ES-I3 (cell line): ENCODE data around the gene SS18.

Experiments used
- H3K36me3 ChIP-seq: 2 replicates; pipeline ENCODE4 v1.6.1; 2013; ENCODE audit warnings: mild to moderate bottlenecking, low read length, control low read depth, moderate library complexity; ENCODE audit not compliant: insufficient read depth
- H3K4me1 ChIP-seq: 2 replicates; pipeline ENCODE4 v1.6.1; 2013; ENCODE audit warnings: mild to moderate bottlenecking, control low read depth, low read length; ENCODE audit not compliant: insufficient read depth
- H3K9ac ChIP-seq: 2 replicates; pipeline ENCODE4 v1.6.1; 2013; ENCODE audit warnings: low read depth, mild to moderate bottlenecking, low read length, moderate library complexity
- H3K9me3 ChIP-seq: 2 replicates; pipeline ENCODE4 v1.6.1; 2013; ENCODE audit warnings: mild to moderate bottlenecking, low read length, moderate library complexity; ENCODE audit not compliant: control insufficient read depth, insufficient read depth

The SS18 gene

DNA sequence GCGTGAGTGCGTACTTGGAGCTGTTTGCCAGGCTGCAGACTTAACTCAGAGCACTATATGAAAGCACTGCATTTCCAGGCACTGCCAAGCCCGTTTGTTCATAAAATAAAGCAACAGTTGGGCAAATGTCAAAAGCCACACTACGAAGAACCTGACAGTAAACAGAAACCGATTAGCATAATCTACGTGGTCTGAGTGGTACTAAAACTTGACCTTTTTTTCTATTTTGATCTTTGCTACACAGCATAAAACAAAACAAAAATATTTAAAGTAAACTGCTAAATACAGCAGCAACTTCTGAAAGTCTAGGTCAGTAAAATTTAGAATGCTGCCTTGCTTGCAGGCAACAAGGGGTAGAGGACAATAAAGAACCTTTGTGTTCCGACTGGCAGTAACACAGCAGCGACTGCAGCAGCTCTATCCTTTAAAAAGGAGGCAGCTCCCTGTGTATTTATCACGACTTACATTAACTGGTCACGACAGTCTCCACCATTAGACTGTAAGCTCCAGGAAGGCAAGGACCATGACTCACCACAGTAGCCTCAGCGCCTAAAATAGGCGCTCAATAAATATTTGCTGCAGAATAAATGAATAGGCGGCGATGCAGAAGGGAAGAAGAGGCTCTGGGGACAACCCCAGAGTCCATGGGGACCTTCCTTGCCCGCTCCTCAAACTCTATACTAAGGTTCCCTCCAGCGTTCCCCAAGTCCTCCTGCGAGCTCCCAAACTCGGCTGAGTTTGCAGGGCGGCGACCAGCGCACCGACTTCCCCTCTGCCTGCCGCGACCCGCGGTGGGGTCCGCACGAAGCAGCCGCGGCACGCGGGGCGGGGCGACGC, 902 bp downstream of the SS18 start:
- Histone ChIP-seq H3K4me1 (no peaks in the 10 kb centered on the region), H3K36me3 (peaks cover 4% of the 10 kb centered on the region; the same call in 1 of the 2 replicates), H3K9me3 (no peaks in the 10 kb centered on the region), H3K9ac (peak overlapping the region; percentile 94)

DNA sequence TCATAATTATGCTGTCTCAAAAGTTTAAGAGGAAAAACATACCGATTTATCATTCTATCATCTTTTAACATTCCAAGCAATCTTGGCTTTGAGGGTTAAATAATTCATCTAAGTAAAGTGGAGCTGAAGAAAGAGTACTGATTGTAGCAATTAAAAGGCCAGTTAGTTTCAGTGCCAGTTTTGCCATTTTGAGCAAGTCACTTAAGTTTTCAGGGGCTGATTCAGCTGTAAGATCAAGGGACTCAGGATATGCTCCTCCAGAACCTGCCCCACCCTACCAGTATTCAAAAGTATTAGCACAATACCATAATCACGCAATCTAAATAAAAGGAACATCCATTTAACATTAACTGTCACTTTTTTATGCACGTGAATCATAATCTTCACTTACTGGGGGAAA, 1.9 kb downstream of the SS18 start:
- Histone ChIP-seq H3K36me3 (peaks cover 4% of the 10 kb centered on the region; the same call in 1 of the 2 replicates), H3K9ac (no peak overlapping the region; the same call in 1 of the 2 replicates)

DNA sequence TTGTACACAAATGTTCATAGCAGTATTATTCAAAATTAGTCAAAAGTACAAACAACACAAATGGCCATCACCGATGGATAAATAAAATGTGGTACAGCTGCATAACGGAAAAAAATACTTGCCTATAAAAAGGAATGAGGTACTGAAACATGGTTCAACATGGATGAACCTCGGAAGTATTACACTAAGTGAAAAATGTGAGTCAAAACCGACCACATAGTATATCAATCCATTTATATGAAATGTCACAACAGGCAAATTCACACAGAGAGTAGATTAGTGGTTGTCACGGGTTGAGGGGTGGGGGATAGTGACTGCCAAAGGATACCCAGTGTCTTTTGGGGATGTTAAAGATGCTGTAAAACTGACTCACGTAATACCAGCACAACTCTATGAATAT, 3.5 kb downstream of the SS18 start:
- peaks cover 4% of the 10 kb centered on the region; the same call in 1 of the 2 replicates for H3K36me3 ChIP-seq
- no peaks in the 10 kb centered on the region for H3K4me1 ChIP-seq
- H3K9ac ChIP-seq, result no peak overlapping the region
- no peaks in the 10 kb centered on the region for H3K9me3 ChIP-seq

More for the DNA sequence above, 1.9 kb downstream of the SS18 start:
- H3K9me3 ChIP-seq, result no peaks in the 10 kb centered on the region
- no peaks in the 10 kb centered on the region for H3K4me1 ChIP-seq

DNA sequence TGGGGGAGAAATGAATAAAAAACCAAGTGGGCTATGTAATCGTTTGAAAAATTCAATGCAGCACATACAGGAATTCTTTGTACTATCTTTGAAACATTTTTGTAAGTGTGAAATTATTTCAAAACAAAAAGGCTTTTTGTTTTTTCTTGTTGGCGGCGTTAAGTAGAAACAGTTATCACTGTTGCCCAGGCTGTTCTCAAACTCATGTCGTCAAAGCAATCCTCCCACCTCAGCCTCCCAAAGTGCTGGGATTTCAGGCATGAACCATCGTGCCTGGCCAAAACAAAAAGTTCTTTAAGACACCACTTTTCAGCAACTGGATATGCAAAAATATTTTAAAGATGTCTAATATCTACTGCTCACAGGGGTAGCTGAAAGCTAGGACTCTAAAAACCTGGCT, 5.4 kb downstream of the SS18 start:
- no peak overlapping the region for H3K9ac ChIP-seq
- H3K36me3 ChIP-seq, result peaks cover 4% of the 10 kb centered on the region; the same call in 1 of the 2 replicates
- H3K9me3 ChIP-seq, result no peaks in the 10 kb centered on the region
- no peaks in the 10 kb centered on the region for H3K4me1 ChIP-seq

DNA sequence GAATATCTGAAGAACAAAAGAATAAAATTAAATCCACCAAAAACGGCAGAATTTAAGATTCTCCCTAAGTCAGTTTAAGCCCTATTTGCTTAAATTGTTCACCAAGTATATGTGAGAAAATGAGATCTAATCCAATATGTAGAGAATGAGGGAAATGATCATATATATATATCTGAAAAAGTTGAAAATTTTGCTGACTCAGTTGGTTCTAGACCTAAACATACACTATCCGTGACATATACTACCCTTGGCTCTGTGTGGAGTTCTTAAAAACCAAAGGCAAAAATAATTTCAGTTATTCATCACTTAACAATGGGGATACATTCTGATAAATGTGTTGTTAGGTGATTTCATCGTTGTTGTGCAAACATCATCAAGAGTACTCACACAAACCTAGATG, 7.3 kb downstream of the SS18 start:
- H3K9me3 ChIP-seq, result no peaks in the 10 kb centered on the region
- H3K4me1 ChIP-seq, result no peaks in the 10 kb centered on the region
- H3K36me3 ChIP-seq, result peaks cover 4% of the 10 kb centered on the region; the same call in 1 of the 2 replicates
- no peak overlapping the region for H3K9ac ChIP-seq

DNA sequence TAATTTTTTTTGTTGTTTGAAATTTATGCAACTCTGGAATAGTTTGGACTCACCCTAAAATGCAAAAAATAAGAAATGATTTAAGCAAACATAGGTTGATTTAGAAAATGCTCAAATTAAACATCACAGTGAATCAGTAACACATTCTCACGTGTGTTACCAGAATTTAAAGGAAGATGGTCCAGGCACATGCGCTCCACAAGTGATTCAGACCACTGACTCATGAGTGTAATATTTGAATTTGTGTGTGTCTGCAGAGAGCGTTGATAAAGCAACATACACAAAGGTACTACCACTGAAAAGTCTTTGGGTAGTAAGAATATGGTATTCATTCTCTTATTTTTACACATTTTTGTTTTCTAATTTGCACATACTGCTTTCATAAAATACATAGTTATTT, 7.9 kb downstream of the SS18 start:
- H3K36me3 ChIP-seq, result peaks cover 4% of the 10 kb centered on the region; the same call in 1 of the 2 replicates
- H3K9me3 ChIP-seq, result no peaks in the 10 kb centered on the region
- H3K9ac ChIP-seq, result no peak overlapping the region
- H3K4me1 ChIP-seq, result no peaks in the 10 kb centered on the region

DNA sequence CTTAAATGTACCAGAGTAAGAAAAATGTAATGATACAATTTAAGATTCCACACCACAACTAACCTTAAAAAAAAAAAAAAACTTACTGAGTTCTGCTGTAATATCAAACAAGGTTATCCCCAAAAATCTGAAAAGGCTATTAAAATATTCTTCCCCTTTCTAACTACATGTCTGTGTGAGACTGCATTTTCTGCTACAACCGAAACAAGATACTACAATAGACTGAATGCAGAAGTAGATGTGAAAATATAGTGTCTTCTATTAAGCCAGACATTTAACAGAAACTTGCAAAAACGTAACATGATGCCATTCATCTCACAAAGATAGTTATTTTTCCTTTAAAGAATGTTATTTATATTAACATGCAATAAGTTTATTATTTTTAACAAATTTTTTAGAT, 16.2 kb downstream of the SS18 start:
- Histone ChIP-seq H3K36me3 (peaks cover 3% of the 10 kb centered on the region; the same call in 1 of the 2 replicates), H3K9ac (no peak overlapping the region), H3K4me1 (no peaks in the 10 kb centered on the region), H3K9me3 (0 out of 2 replicates have a peak, but pooled peaks cover 3% of the 10 kb centered on the region)

DNA sequence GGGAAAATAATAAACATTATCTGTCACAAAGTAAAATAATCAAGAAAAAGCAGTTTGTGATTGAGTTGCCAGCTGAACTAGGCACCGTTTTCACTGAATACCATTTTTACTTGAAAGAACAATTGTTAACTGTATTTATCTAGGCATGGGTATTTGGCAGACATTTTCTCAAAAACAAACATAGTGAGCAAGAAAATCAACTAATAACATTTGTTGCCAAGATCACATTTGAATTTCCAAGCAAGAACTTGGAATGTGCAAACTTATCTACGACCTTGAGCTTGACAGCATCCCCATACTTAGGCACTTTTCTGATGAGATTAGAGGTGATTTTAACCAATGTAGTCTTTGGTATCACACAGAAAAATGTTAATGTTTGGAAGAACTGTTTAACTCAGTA, 16.7 kb downstream of the SS18 start:
- Histone ChIP-seq H3K9ac (no peak overlapping the region), H3K9me3 (0 out of 2 replicates have a peak, but pooled peaks cover 3% of the 10 kb centered on the region), H3K4me1 (no peaks in the 10 kb centered on the region), H3K36me3 (peaks cover 3% of the 10 kb centered on the region; the same call in 1 of the 2 replicates)

DNA sequence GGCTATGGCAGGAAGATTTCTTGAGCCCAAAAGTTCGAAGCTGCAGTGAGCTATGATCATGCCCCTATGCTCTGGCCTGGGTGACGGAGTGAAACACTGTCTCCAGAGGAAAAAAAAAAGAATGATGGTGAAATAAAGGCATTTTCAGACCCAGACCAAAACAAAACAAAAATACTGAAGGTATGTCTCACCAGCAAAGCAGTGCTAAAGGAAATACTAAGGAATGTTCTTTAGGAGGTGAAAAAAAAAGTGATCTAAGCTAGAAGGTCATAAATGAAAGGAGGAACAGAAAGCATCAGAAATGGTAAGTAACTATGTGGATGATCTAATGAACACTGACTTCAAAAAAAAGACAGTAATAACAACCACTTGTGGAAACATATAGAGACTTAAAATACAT, 18.7 kb downstream of the SS18 start:
- Histone ChIP-seq H3K9ac (no peak overlapping the region), H3K36me3 (peaks cover 13% of the 10 kb centered on the region), H3K9me3 (0 out of 2 replicates have a peak, but pooled peaks cover 3% of the 10 kb centered on the region), H3K4me1 (no peaks in the 10 kb centered on the region)

DNA sequence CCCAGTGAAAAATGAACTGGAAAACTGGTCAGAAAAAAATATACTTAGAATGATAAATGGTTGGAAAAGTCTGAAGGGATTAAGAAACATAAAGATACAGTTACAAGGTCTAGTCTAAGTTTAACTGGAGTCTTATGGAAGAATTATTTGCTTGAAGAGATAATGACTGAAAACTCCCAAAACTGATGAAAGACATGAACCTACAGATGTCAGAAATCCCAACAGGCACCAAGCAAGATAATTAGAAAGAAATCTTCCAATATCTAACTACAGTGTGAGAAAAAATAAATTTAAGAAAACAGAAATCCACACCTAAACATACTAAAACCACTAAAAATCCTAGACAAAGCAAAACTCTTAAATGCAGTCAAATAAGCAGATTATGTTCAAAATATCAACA, 19.4 kb downstream of the SS18 start:
- peaks cover 13% of the 10 kb centered on the region for H3K36me3 ChIP-seq
- 0 out of 2 replicates have a peak, but pooled peaks cover 3% of the 10 kb centered on the region for H3K9me3 ChIP-seq
- no peaks in the 10 kb centered on the region for H3K4me1 ChIP-seq

DNA sequence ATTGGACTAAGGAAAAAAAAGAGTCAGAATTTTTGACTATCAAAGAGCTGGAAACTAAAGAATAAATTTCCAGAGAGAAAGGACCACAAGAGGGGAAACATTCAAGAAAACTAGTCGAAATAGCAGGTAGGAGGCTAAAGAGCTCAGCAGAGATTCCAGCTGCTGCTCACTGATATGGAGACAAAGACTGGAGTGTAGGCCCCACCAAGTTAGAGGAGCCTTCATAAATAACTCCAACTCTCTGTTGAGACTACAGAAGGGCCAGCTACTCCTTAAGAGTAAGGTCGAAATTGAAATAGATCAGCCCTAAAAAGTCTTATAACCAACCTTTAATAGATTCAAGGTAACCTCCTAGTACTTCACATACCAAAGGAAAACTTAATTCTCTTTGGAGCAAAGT, 31.1 kb downstream of the SS18 start:
- H3K9me3 ChIP-seq, result no peaks in the 10 kb centered on the region
- H3K9ac ChIP-seq, result no peak overlapping the region
- H3K4me1 ChIP-seq, result no peaks in the 10 kb centered on the region
- H3K36me3 ChIP-seq, result no peaks in the 10 kb centered on the region; the same call in 1 of the 2 replicates

More for the DNA sequence above, 19.4 kb downstream of the SS18 start:
- no peak overlapping the region for H3K9ac ChIP-seq

DNA sequence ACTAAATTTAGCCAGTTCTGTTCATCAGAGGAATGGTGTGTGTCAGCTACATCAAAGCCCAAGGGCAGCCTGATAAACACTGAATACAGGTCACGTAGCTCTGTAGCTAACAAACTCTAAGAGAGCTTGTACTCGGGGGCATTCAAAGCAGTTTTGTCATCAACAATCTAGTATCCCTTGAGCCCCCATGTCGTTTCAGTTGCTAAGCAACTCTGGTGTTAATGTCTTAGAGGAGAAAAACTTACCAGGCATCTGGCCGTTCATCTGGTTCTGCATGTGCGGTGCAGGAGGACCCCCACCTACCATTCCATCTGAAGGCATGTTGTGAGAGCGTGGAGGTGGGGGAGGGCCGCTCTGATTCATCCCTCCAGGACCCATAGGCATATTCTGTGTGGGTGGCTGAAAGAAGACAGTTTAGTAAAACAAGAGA, 33.1 kb downstream of the SS18 start:
- H3K9me3 ChIP-seq, result no peaks in the 10 kb centered on the region
- no peak overlapping the region for H3K9ac ChIP-seq
- no peaks in the 10 kb centered on the region for H3K4me1 ChIP-seq
- no peaks in the 10 kb centered on the region; the same call in 1 of the 2 replicates for H3K36me3 ChIP-seq

DNA sequence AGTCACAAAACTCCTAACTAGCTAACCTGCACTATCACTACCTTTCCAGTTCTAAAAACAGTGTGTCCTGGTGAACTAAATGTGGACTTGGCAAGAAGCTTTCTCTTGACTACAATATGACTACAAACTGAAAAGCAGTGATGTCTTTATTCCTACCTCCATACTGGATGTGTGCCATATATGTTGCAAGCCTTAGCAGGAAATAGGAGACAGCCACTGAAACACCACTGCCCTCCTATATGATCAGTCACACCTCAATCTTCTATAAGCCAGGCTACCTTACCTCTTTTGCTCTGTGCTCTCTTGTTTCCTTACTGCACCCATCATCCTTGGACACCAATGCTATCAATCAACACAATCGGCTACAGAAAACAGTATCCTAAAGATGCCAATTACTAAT, 34.1 kb downstream of the SS18 start:
- Histone ChIP-seq H3K36me3 (no peaks in the 10 kb centered on the region; the same call in 1 of the 2 replicates), H3K9me3 (no peaks in the 10 kb centered on the region), H3K9ac (no peak overlapping the region), H3K4me1 (no peaks in the 10 kb centered on the region)

DNA sequence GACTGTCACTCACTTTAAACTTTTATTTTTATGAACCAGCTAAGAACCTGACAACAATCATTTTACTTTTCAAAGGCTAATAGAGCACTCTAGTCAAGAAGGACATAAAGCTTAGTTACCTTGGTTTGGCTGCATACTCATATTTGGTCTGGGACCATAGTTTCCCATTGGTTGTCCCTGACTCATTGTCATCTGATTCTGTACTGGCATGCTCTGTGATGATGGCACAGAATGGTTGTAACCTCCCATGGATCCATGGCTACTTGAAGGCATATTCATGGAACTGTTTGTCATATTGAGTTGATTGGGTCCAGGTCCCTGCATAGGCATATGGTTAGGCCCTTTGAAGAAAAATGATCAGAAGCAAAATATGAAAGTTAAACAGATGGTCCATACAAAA, 37.9 kb downstream of the SS18 start:
- Histone ChIP-seq H3K36me3 (no peaks in the 10 kb centered on the region; the same call in 1 of the 2 replicates), H3K9ac (no peak overlapping the region), H3K4me1 (no peaks in the 10 kb centered on the region), H3K9me3 (no peaks in the 10 kb centered on the region)

DNA sequence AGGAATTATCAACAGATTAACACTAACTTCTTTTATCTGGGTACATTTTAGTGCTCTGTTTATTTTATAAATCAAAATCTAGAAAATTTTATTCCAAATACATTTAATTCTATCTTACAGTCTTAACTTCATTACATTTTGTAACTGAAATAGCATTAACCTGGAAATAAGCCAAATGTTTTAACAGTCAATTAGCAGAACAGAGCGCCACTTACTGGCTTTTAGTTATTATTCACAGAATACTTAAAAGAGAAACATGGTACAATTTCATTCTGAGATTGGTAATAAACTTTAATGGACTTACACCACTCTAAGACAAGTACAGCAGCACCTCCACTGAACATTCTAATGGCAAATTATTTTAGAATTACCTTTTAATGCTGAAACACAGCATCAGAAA, 38.6 kb downstream of the SS18 start:
- Histone ChIP-seq H3K9ac (no peak overlapping the region), H3K36me3 (no peaks in the 10 kb centered on the region; the same call in 1 of the 2 replicates), H3K9me3 (no peaks in the 10 kb centered on the region), H3K4me1 (no peaks in the 10 kb centered on the region)
